ENCODE data around the gene TRIM9.

GRCh38 chr14:50978529-50978871 is 116.4 kb downstream of the TRIM9 start:
- TF ChIP-seq TBP (optimal IDR thresholded peaks at IDR 0.05; ENCODE audit: low read depth, low read length) (no peak), EGR1 (conservative IDR thresholded peaks at IDR 0.05) (no peak), HNRNPK (IDR thresholded peaks at IDR 0.05; ENCODE audit: low read depth, low read length, poor library complexity, severe bottlenecking) (no peak), CTCF (IDR thresholded peaks at IDR 0.05 in 2 of 3, conservative IDR thresholded peaks at IDR 0.05 in 1 of 3; ENCODE audit: insufficient read depth in 2 of 3, low read depth in 1 of 3, low read length in 3 of 3) (no peak)

All from K562 (cell line).